K562 (cell line): ENCODE data around the gene RBSN. TPM values are rescaled to one million over a fixed set of nuclear protein-coding genes. Genes with fewer than 3 reads are reported as not detected.

ENCODE experiments used
- BCL6 ChIP-seq: fragments of 250-450 bp; sonication (Bioruptor Pico); IDR thresholded peaks from 2 replicates; pipeline ENCODE4 v1.4.0; 2020
- EGR1 ChIP-seq: fragments of 450-650 bp; conservative IDR thresholded peaks from 2 replicates; pipeline ENCODE4 v1.6.1; 2017; ENCODE audit warnings: mild to moderate bottlenecking
- HMG20A ChIP-seq: fragments of 450-650 bp; formaldehyde crosslinking; conservative IDR thresholded peaks from 2 replicates; pipeline ENCODE4 v1.4.0; 2020; ENCODE audit warnings: mild to moderate bottlenecking, mixed read lengths
- JUND ChIP-seq, 2 experiments: IDR thresholded peaks; 2 replicates in 1 of 2; 3 replicates in 1 of 2; pipeline ENCODE4 v1.6.1; 2011; ENCODE audit warnings: borderline replicate concordance in 2 of 2, low read depth in 2 of 2, low read length in 2 of 2, improper control_type of control experiment in 1 of 2, missing biosample characterization in 1 of 2, missing genetic modification characterization in 1 of 2, missing genetic modification reagents in 1 of 2
- KDM5B ChIP-seq: fragments of 200-600 bp; sonication (generic); IDR thresholded peaks from 2 replicates; pipeline ENCODE4 v1.6.1; 2012; ENCODE audit warnings: low read depth, mild to moderate bottlenecking, moderate library complexity, low read length, control low read depth, inconsistent platforms; ENCODE audit not compliant: insufficient replicate concordance
- L3MBTL2 ChIP-seq: fragments of 450-650 bp; IDR thresholded peaks from 2 replicates; pipeline ENCODE4 v1.6.1; 2016; ENCODE audit warnings: mild to moderate bottlenecking, moderate library complexity
- MEF2D ChIP-seq: conservative IDR thresholded peaks from 2 replicates; pipeline ENCODE4 v1.6.1; 2016; ENCODE audit warnings: low read depth, missing genetic modification characterization, missing compliant biosample characterization
- NBN ChIP-seq: fragments of 450-650 bp; IDR thresholded peaks from 2 replicates; pipeline ENCODE4 v1.6.1; 2016; ENCODE audit warnings: low read depth, mild to moderate bottlenecking
- SIX5 ChIP-seq, 2 experiments: IDR thresholded peaks; 2 replicates each; pipeline ENCODE4 v1.6.1; 2011; ENCODE audit warnings: low read length in 2 of 2, borderline replicate concordance in 1 of 2, low read depth in 1 of 2, mild to moderate bottlenecking in 1 of 2, moderate library complexity in 1 of 2; ENCODE audit not compliant: insufficient read depth in 1 of 2
- SMAD2 ChIP-seq: fragments of 150-350 bp; IDR thresholded peaks from 2 replicates; pipeline ENCODE4 v1.6.1; 2014; ENCODE audit warnings: low read depth, mild to moderate bottlenecking, low read length
- SMC3 ChIP-seq: conservative IDR thresholded peaks from 2 replicates; pipeline ENCODE4 v1.6.1; 2011; ENCODE audit warnings: low read depth, low read length, improper control_type of control experiment; ENCODE audit not compliant: insufficient read depth
- TBP ChIP-seq: optimal IDR thresholded peaks from 2 replicates; pipeline ENCODE3; 2011; ENCODE audit warnings: low read depth, low read length, improper control_type of control experiment
- ZNF184 ChIP-seq: sonication (generic); formaldehyde crosslinking; IDR thresholded peaks from 2 replicates; pipeline ENCODE4 v1.5.0; 2020; ENCODE audit warnings: missing genetic modification reagents
- ZNF224 ChIP-seq: sonication (generic); formaldehyde crosslinking; IDR thresholded peaks from 2 replicates; pipeline ENCODE4 v1.8.0; 2022; ENCODE audit warnings: mild to moderate bottlenecking, missing genetic modification reagents
- ZNF707 ChIP-seq: fragments of 250-450 bp; sonication (Bioruptor Pico); conservative IDR thresholded peaks from 2 replicates; pipeline ENCODE4 v1.8.0; 2022; ENCODE audit warnings: inconsistent platforms, mild to moderate bottlenecking, moderate library complexity
- polyA plus RNA-seq, 8 experiments: library from polyadenylated mRNA; depleted of rRNA in 4 of 8; stranded (reverse) in 5 of 8; unstranded in 3 of 8; fragments of >200 nt; fragmentation: Nextera tagmentation in 2 of 8; fragmentation: Illumina TruSeq in 1 of 8; extraction: Ambion mirVana in 2 of 8; extraction: Trizol in 1 of 8; gene quantifications; 2 replicates each; pipeline versions ENCODE4 v1.2.1 to v1.2.3, GENCODE V29; 2011 to 2014; ENCODE audit warnings: inconsistent platforms in 1 of 8, missing spikeins in 1 of 8
- total RNA-seq, 7 experiments: library from RNA; depleted of rRNA in 6 of 7; stranded (reverse); fragments of >200 nt in 6 of 7; fragmentation: Illumina TruSeq in 2 of 7; extraction: Trizol in 2 of 7; gene quantifications; 2 replicates each; pipeline versions ENCODE4 v1.2.1 to v1.2.3, GENCODE V29; 2011 to 2021; ENCODE audit warnings: low replicate concordance in 1 of 7
- TF ChIP-seq, protein P1 (sequence below): fragments of 450-650 bp; IDR thresholded peaks from 2 replicates; pipeline ENCODE4 v1.6.1; 2017; ENCODE audit warnings: antibody characterized with exemption, mild to moderate bottlenecking
- TF ChIP-seq, protein P2 (sequence below): fragments of 450-650 bp; formaldehyde crosslinking; IDR thresholded peaks from 2 replicates; pipeline ENCODE4 v1.4.0; 2022; ENCODE audit warnings: missing genetic modification characterization
- TF ChIP-seq, protein P3 (sequence below): fragments of 250-450 bp; sonication (Bioruptor Pico); IDR thresholded peaks from 2 replicates; pipeline ENCODE4 v1.4.0; 2020; ENCODE audit warnings: mild to moderate bottlenecking, moderate library complexity

Gene RBSN
- total and polyA plus RNA-seq, 9 of the 15 experiments (the other 6 are each of a cell fraction or from before 2014, with no cell fraction given): 2.9 to 19.6 (median 15.0) TPM

DNA sequence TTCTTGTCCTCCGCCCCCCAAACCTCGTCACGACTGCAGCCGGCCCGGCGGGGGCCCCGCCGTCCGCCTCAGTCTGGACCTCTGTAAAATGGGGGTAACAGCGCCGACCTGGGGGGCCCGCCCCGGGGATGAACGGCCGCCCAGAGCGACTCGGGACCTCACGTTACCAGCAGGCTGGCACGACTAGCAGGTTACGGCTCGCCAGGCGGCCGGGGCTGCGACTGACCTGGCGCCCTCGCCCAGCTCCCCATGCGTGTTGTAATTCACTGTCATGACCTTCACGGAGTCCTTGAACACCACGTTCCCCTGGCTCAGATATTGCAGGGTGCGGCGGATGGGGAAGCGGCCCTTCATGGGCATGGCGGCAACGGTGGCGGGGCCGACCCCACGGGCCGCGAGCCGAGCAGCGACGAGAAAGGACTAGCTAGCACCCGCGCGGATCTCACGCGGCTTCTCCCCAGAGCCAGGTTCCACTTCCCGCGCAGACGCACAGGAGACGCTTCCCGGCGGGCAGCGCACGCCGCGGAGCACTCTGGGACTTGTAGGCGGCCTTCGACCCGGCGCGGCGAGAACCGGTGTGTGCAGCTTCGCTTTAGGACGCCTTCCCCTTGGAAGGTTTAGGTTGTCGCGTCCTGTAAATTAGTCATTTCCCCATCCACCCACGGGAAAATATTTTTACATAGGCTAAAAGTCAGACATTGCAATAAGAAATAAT lies 34.0 kb downstream of the RBSN start, which contains the start of gene MRPS25 (continued):
- TF ChIP-seq, protein P1, sequence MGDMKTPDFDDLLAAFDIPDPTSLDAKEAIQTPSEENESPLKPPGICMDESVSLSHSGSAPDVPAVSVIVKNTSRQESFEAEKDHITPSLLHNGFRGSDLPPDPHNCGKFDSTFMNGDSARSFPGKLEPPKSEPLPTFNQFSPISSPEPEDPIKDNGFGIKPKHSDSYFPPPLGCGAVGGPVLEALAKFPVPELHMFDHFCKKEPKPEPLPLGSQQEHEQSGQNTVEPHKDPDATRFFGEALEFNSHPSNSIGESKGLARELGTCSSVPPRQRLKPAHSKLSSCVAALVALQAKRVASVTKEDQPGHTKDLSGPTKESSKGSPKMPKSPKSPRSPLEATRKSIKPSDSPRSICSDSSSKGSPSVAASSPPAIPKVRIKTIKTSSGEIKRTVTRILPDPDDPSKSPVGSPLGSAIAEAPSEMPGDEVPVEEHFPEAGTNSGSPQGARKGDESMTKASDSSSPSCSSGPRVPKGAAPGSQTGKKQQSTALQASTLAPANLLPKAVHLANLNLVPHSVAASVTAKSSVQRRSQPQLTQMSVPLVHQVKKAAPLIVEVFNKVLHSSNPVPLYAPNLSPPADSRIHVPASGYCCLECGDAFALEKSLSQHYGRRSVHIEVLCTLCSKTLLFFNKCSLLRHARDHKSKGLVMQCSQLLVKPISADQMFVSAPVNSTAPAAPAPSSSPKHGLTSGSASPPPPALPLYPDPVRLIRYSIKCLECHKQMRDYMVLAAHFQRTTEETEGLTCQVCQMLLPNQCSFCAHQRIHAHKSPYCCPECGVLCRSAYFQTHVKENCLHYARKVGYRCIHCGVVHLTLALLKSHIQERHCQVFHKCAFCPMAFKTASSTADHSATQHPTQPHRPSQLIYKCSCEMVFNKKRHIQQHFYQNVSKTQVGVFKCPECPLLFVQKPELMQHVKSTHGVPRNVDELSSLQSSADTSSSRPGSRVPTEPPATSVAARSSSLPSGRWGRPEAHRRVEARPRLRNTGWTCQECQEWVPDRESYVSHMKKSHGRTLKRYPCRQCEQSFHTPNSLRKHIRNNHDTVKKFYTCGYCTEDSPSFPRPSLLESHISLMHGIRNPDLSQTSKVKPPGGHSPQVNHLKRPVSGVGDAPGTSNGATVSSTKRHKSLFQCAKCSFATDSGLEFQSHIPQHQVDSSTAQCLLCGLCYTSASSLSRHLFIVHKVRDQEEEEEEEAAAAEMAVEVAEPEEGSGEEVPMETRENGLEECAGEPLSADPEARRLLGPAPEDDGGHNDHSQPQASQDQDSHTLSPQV: peak; percentile 84
- TF ChIP-seq ZNF707 (CRISPR knock-in tag): no peak
- TF ChIP-seq SIX5 (IDR thresholded peaks at IDR 0.05; ENCODE audit: borderline replicate concordance in 1 of 2, insufficient read depth in 1 of 2, low read depth in 1 of 2, low read length in 2 of 2): peak; percentile 87 to 88; a peak in 3 of 4 replicates
- TF ChIP-seq, protein P2, sequence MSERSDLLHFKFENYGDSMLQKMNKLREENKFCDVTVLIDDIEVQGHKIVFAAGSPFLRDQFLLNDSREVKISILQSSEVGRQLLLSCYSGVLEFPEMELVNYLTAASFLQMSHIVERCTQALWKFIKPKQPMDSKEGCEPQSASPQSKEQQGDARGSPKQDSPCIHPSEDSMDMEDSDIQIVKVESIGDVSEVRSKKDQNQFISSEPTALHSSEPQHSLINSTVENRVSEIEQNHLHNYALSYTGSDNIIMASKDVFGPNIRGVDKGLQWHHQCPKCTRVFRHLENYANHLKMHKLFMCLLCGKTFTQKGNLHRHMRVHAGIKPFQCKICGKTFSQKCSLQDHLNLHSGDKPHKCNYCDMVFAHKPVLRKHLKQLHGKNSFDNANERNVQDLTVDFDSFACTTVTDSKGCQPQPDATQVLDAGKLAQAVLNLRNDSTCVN (CRISPR knock-in tag): peak; percentile 92
- TF ChIP-seq JUND (IDR thresholded peaks at IDR 0.05; ENCODE audit: borderline replicate concordance, low read depth, low read length): peak; percentile 52
- peak; percentile 51; the same call in 1 of the 3 replicates for TF ChIP-seq JUND (tag; IDR thresholded peaks at IDR 0.05; ENCODE audit: borderline replicate concordance, low read depth, low read length)
- TF ChIP-seq EGR1: peak; percentile 74; the same call in 1 of the 2 replicates
- TF ChIP-seq TBP: peak; percentile 90
- no peak for TF ChIP-seq SMAD2
- no peak for TF ChIP-seq HMG20A (CRISPR knock-in tag)
- TF ChIP-seq L3MBTL2: peak; percentile 91
- no peak for TF ChIP-seq ZNF184 (CRISPR knock-in tag)
- TF ChIP-seq ZNF224 (CRISPR knock-in tag): no peak
- no peak for TF ChIP-seq NBN
- no peak for TF ChIP-seq BCL6
- no peak for TF ChIP-seq MEF2D (tag)
- TF ChIP-seq, protein P3, sequence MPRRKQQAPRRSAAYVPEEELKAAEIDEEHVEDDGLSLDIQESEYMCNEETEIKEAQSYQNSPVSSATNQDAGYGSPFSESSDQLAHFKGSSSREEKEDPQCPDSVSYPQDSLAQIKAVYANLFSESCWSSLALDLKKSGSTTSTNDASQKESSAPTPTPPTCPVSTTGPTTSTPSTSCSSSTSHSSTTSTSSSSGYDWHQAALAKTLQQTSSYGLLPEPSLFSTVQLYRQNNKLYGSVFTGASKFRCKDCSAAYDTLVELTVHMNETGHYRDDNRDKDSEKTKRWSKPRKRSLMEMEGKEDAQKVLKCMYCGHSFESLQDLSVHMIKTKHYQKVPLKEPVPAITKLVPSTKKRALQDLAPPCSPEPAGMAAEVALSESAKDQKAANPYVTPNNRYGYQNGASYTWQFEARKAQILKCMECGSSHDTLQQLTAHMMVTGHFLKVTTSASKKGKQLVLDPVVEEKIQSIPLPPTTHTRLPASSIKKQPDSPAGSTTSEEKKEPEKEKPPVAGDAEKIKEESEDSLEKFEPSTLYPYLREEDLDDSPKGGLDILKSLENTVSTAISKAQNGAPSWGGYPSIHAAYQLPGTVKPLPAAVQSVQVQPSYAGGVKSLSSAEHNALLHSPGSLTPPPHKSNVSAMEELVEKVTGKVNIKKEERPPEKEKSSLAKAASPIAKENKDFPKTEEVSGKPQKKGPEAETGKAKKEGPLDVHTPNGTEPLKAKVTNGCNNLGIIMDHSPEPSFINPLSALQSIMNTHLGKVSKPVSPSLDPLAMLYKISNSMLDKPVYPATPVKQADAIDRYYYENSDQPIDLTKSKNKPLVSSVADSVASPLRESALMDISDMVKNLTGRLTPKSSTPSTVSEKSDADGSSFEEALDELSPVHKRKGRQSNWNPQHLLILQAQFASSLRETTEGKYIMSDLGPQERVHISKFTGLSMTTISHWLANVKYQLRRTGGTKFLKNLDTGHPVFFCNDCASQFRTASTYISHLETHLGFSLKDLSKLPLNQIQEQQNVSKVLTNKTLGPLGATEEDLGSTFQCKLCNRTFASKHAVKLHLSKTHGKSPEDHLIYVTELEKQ (CRISPR knock-in tag): no peak
- peak; percentile 94 for TF ChIP-seq KDM5B
- no peak for TF ChIP-seq SMC3
